HG02610 (cell line): ENCODE data around the gene C19orf85.

Source experiments
- ATAC-seq: cut with Tn5 transposase; IDR thresholded peaks from one replicate; pipeline ENCODE4 v1.9.1; 2021; ENCODE audit warnings: mild to moderate bottlenecking, moderate library complexity; ENCODE audit not compliant: unreplicated experiment

The C19orf85 gene

GRCh38 chr19:55478364-55478763, 13.8 kb upstream of the C19orf85 start:
- no peak for ATAC-seq

- no peak for ATAC-seq
These were observed 13.4 kb upstream of the C19orf85 start for GRCh38 chr19:55477905-55478304.

GRCh38 chr19:55476100-55476775, 11.7 kb upstream of the C19orf85 start, which contains the start of gene ZNF628:
ZNF628 (plus strand) TSS chr19:55476617; CDS start chr19:55479911, 3,294 bp downstream.
- peak; percentile 89 for ATAC-seq

GRCh38 chr19:55474269-55475265, 10.0 kb upstream of the C19orf85 start:
- ATAC-seq, result no peak

- ATAC-seq, result no peak
These were observed 8.9 kb upstream of the C19orf85 start for GRCh38 chr19:55473225-55474012.

- no peak for ATAC-seq
These were observed 7.9 kb upstream of the C19orf85 start for GRCh38 chr19:55472463-55472862.

- no peak for ATAC-seq
These were observed 6.7 kb upstream of the C19orf85 start for GRCh38 chr19:55471266-55471665.

- ATAC-seq, result no peak
These were observed 3.5 kb upstream of the C19orf85 start for GRCh38 chr19:55468054-55468393.

GRCh38 chr19:55467236-55468053, 2.9 kb upstream of the C19orf85 start:
- peak; percentile 57 for ATAC-seq

- ATAC-seq, result no peak
These were observed 1.7 kb upstream of the C19orf85 start for GRCh38 chr19:55466241-55466614.

- ATAC-seq, result no peak
These were observed 1.1 kb upstream of the C19orf85 start for GRCh38 chr19:55465460-55466240.

- no peak for ATAC-seq
These were observed 401 bp downstream of the C19orf85 start for GRCh38 chr19:55464039-55464661.

- no peak for ATAC-seq
These were observed 944 bp downstream of the C19orf85 start for GRCh38 chr19:55463583-55464031.

GRCh38 chr19:55462722-55463121, 1.8 kb downstream of the C19orf85 start:
- ATAC-seq, result no peak

GRCh38 chr19:55461974-55462626, 2.5 kb downstream of the C19orf85 start:
- ATAC-seq, result no peak

GRCh38 chr19:55461259-55461973, 3.1 kb downstream of the C19orf85 start, which contains the start of gene ISOC2:
ISOC2 (minus strand) TSS chr19:55461642; CDS start chr19:55456486, 5,156 bp downstream.
- ATAC-seq, result peak; percentile 95

- ATAC-seq, result no peak
These were observed 3.8 kb downstream of the C19orf85 start for GRCh38 chr19:55460670-55461258.
